HG02610 (cell line): ENCODE measurements around the gene LRRC36.

ENCODE experiments used
- ATAC-seq: cut with Tn5 transposase; IDR thresholded peaks from one replicate; pipeline ENCODE4 v1.9.1; 2021; ENCODE audit warnings: mild to moderate bottlenecking, moderate library complexity; ENCODE audit not compliant: unreplicated experiment

LRRC36 gene, protein sequence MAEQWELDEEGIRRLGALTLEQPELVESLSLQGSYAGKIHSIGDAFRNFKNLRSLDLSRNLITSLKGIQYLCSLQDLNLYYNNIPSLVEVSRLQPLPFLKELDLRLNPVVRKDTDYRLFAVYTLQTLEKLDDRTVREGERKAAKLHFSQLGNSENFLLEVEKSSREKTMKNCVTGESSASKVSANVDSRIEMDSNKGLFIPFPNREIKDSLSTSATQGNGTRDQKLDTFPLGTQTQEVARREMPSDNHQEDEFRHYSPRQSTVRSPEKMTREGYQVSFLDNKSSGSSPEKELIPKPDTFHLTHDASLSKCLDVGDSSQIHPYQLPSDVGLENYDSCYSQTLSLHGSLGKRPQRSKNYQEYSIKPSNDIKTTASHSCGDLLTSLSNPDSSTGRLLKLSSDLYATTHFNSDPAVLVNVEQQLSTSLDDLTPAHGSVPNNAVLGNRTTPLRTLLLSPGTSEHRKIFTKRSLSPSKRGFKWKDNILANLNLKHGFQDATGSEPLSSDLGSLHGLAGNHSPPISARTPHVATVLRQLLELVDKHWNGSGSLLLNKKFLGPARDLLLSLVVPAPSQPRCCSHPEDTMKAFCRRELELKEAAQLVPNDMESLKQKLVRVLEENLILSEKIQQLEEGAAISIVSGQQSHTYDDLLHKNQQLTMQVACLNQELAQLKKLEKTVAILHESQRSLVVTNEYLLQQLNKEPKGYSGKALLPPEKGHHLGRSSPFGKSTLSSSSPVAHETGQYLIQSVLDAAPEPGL

DNA sequence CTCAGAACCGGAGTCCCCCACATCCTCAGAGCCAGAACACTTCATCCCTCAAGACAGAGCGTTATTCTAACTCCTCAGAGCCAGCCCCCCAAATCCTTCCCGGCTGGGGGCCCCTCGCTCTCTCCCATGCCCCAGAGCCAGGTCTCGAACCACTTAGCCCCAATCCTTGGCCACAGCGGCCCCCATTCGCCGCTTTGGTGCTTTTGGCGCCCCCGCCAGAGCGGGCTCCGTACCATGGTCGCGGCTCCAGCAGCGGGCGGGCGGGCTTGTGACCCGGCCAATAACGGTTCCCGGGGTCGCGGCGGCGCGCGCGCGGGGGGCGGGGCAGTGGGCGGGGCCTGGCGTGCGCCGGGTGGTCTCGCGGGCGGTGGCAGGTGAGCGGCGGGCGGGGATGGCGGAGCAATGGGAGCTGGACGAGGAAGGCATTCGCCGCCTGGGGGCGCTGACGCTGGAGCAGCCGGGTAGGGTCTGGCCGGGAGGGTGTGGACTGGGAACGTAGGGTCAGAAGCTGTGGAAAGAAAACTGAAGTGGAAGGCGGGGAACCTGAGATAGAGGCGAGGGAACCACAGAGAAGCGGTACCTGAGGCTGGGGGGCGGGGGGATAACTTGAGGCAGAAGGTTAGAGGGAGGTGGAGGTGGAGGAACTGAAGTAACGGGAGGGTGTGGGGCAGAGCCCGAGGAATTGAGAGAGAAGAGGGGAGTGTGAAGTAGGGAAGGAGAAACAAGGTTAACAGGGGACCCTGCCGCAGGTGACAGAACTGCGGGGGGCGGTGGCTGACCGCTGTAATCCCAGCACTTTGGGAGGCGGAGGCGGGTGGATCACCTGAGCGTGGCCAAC lies at the start of gene LRRC36, which contains the start of gene KCTD19:
Gene LRRC36, plus strand, starts transcription at position 344 of the 838 bp plus-strand sequence. Its CDS starts 48 bp downstream, at position 392.
Gene KCTD19, minus strand, starts transcription at position 270 of the 838 bp plus-strand sequence. Its CDS starts 34 bp downstream, at position 236.
- no peak for ATAC-seq

DNA sequence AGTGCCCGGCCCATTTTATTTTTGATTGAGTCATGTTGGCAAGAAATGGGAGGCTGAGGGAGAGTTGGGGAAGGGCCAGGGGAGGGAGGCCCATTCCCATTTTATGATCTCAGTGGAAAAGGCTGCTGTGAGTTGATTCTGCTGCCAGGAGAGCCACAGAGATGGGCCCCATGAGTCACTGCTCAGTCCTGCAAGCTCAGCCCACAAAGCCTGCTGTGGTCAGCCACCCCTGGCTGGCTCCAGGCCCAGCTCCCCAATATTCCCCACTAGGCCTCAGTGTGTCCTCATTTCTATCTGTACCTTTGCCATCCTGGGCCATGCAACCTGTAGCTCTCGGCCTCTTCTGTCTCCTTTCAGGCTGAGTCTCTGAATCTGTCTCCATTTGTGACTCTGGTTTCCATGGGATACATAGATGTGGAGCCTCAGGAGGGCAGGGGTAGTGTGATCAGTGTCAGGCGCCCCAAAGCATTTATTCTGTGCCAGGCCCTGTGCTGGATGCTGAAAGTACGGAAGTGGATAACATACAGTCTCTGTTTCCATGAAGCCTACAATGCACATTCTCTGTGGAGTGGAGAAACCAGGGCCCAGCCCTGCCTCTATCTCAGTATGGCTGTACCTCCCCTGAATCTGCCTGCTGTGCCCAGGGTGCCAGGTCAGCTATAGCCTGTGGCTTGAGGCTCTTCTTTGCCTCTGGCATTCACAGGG lies 49.2 kb upstream of the LRRC36 start:
- no peak for ATAC-seq

DNA sequence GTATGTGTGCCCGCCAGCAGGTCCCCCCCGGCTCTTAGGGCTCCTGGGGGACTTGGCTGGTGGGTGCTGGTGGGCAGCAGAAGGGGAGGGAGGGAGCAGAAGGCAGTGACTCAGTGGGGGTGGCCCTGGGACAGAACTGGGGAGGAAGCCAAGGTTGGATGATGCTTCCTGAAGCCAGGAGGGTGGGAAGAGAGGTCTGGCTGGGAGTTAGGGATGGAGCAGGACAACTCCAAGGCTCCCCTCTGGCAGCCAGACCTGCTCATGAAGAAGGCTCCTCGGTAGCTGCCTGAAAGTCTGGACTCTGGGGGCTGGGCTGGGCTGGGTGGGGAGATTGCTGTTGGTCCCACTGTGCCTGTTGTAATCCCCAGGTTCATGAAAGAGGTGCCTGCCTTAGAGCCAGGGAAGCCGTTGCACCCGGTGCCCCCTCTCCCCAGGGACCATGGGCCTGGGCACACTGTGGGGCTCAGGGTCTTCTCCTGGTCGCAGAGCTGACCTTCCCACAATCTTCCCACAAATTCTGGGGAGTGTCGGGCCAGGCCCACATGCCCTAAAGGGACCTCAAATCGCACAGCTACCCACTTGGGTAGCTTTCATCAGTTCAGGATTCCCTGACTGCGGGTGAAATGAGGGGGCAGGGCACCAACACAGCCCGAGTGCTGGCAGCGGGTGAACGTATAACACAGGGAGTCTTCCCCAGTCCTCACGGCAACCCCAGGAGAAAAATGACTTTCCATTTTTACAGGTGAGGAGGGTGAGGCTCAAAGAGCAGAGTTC lies 48.4 kb upstream of the LRRC36 start:
- ATAC-seq: no peak

DNA sequence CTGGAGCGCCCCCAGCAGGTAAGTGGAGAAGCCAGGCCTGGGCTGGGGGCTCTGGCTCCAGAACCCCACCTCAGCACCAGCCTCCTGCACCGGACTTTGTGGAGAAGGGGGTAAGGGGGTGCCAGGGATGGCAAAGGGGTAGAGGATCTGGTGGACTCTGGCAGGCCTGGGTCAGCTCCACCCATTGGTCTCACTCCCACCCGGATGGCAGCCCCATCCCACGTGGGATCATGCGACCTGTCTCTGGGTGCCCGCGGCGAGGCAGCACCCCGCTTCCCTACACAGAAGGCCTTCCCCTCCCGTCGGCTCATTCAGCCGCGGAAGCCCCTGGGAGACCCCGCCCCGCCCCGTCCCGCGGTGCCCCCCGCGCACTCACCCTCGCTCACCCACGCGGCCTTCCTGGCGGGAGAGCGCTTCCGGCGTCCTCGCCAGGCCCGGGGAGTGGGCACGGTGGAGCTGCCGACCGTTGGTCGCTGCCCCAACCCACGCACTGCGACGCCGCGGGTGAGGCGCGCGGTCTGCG lies 47.8 kb upstream of the LRRC36 start:
- ATAC-seq: peak; percentile 20

DNA sequence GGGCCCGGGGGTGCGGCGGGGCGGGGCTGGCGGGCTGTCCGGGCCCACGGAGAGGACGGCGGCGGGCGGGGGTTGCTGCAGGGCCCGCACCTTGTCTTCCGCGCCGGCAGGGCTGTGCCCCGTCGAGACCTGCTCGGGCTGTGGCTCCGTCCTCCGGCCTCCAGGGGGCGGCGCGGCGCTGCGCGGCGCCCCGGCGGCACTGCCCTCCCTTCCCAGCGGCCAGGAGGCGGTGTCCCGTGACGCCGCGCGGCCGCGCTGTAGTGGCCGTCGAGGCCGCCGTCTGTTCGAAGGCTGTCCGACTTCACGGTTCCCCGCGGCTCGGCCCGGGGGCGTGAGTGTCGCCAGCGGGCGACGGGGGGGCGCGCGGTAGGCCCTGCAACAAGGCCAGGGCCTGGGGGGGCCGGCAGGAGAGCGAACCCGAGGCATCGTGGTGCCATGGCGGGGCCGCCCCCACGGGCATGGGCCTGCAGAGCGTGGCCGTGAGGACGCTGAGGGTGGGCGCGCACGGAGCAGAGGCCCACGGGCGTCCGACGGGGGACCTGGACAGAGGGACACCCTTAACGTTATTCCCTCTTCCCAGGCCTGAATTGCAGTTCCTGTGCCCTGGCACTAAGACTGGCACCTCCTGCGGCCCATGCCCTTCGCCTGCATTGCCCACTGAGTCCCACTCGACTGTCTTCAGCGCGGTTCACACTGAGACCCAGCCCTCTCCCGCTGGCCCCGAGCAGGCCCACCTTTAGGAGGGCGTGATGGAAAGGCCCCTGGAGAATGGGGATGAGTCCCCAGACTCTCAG lies 47.1 kb upstream of the LRRC36 start, which contains the start of gene PLEKHG4:
Gene PLEKHG4, plus strand, starts transcription at position 237 of the 794 bp plus-strand sequence. Its CDS starts 513 bp downstream, at position 750.
- peak; percentile 80 for ATAC-seq

DNA sequence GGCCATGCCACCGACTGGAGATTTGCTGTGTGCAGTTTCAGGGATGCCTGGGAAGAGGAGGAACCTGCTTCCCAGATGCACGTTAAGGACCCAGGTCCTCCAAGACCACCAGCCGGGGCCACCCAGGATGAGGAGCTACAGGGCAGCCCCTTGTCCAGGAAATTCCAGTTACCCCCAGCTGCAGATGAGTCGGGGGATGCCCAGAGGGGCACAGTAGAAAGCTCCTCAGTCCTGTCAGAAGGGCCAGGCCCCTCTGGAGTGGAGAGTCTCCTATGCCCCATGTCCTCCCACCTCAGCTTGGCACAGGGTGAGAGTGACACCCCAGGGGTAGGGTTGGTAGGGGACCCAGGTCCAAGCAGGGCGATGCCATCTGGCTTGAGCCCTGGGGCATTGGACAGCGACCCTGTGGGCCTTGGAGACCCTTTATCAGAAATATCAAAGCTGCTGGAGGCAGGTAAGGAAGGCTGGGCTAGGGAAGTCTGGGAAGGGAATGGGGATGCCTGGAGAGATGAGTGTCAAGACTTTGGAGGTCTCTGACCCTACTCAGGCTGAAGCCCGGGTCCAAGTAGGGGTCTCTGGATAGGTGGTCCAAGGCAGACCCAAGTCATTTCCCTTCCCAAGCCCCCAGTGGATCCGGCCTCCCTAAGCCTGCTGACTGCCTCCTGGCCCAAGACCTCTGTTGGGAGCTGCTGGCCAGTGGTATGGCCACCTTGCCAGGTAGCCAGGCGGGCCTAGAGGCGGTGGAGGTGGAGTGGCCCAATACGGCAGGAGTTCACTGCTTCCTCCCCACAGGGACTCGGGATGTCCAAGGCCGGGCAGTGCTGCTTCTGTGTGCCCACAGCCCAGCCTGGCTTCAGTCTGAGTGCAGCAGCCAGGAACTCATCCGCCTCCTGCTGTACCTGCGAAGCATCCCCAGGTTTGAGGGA lies 46.3 kb upstream of the LRRC36 start:
- ATAC-seq: no peak

DNA sequence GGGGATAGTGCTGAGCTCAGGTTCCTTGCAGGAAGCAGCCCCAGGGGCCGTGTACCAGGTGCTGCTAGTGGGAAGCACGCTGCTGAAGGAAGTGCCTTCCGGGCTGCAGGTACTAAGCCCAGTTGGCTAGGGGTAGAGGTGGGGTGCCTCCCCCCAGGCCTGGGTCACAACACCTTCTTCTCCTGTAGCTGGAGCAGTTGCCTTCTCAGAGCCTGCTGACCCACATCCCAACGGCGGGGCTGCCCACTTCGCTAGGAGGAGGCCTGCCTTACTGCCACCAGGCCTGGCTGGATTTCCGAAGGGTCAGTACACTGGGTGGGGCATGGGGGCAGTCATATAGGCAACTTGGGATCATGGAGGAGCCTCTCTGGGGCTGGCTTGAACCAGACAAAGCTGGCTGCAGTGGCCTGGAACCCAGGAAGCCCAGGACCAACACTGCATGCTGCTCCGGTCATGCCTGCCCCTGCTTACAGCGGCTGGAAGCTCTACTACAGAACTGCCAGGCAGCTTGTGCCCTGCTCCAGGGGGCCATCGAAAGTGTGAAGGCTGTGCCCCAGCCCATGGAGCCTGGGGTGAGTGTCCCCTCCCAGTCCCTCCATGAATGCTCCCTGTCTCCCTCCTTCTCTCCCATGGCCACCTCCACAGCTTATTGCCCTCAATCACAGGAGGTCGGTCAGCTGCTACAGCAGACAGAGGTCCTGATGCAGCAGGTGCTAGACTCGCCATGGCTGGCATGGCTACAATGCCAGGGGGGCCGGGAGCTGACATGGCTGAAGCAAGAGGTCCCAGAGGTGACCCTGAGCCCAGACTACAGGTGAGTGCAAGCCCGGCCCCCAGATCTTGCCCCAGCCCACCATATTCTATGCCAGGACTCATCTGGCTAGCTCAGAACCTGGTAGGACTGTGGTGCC lies 44.8 kb upstream of the LRRC36 start:
- no peak for ATAC-seq

DNA sequence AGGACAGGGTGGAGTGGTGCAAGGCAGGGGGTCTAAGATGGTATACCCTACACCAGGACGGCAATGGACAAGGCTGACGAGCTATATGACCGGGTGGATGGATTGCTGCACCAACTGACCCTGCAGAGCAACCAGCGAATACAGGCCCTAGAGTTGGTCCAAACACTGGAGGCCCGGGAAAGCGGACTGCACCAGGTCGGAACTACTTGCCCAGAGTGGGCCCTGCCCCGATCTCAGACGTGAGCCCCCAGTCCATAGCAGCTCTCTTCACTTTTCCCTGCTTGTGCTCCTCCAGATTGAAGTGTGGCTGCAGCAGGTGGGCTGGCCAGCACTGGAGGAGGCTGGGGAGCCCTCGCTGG lies 44.2 kb upstream of the LRRC36 start:
- no peak for ATAC-seq

DNA sequence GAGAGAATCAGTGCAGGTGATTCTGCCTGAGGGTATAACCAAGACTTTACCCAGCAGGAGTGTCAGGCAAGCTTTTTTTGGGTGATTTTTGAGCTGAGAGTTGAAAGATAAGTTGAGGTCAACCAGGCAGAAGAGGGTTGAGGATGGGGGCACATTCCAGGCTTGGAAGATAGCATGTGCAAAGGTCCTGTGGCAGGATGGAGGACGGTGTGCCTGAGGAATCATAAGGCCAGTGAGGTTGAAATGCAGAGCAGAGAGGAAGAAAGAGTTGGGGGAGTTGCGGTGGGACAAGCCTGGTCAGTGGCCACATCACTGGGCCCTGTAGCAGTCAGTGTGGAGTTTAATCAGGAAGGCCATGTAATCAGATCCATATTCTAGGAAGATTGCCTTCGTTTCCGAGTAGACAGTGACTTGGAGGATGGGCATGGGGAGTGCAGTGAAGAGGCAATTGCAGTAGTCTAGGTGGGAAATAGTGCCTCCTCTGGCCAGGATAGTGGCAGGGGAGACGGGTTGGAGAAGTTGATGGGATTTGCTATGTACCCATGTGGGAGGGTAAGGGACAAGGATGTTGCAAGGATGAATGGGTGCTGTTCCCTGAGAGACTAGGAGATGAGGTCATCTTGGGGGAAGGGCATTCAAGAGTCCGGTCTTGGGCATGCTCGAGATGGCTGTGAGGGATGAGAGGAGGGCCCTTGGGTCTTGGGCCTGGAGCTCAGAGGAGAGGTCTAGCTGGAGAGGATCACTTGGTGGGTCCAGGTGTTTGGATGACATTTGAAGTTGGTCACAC lies 43.4 kb upstream of the LRRC36 start:
- no peak for ATAC-seq

DNA sequence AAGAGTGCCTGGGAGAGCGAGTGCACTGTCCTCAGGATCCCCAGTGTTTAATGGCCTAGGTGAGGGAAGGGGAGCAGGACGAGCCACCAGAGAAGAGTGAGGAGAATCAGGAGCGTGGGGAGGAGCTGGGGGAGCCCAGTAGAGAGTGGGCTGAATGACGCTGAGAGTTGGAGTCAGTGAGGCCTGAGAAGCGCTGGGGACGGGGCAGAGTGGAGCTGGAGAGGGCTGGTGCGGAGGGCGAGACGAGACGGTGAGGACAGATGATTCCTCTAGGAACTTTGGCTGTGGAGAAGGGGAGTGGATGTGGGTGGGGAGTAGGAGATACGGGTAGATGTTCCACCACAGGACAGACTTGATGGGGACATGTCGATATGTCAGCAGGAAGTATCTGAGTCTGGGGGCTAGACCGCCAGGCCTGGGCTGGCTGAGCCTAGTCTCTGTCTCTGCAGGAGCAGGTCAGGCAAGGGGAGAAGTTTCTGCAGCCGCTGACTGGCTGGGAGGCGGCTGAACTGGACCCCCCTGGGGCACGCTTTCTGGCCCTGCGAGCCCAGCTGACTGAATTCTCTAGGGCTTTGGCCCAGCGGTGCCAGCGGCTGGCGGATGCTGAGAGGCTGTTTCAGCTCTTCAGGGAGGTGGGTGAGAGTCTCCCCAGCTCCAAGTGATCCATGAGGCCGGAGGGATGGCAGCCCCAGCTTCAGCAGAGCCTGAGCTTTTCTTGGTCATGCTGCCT lies 42.6 kb upstream of the LRRC36 start:
- no peak for ATAC-seq

DNA sequence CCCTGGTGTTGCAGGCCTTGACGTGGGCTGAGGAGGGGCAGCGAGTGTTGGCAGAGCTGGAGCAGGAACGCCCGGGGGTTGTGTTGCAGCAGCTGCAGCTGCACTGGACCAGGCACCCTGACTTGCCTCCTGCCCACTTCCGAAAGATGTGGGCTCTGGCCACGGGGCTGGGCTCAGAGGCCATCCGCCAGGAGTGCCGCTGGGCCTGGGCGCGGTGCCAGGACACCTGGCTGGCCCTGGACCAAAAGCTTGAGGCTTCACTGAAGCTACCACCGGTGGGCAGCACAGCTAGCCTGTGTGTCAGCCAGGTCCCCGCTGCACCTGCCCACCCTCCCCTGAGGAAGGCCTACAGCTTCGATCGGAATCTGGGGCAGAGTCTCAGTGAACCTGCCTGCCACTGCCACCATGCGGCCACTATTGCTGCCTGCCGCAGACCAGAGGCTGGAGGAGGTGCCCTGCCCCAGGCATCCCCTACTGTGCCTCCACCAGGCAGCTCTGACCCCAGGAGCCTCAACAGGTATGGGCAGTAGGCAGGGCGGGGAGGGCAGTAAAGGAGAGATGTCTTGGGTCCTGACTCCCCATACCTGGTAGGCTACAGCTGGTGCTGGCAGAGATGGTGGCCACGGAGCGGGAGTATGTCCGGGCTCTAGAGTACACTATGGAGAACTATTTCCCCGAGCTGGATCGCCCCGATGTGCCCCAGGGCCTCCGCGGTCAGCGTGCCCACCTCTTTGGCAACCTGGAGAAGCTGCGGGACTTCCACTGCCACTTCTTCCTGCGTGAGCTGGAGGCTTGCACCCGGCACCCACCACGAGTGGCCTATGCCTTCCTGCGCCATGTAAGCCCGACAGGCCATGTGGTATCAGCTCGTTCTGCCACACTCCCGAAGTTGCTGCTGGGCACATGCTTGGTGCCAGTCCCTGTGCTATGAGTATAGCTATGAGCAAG lies 41.6 kb upstream of the LRRC36 start:
- ATAC-seq: no peak

DNA sequence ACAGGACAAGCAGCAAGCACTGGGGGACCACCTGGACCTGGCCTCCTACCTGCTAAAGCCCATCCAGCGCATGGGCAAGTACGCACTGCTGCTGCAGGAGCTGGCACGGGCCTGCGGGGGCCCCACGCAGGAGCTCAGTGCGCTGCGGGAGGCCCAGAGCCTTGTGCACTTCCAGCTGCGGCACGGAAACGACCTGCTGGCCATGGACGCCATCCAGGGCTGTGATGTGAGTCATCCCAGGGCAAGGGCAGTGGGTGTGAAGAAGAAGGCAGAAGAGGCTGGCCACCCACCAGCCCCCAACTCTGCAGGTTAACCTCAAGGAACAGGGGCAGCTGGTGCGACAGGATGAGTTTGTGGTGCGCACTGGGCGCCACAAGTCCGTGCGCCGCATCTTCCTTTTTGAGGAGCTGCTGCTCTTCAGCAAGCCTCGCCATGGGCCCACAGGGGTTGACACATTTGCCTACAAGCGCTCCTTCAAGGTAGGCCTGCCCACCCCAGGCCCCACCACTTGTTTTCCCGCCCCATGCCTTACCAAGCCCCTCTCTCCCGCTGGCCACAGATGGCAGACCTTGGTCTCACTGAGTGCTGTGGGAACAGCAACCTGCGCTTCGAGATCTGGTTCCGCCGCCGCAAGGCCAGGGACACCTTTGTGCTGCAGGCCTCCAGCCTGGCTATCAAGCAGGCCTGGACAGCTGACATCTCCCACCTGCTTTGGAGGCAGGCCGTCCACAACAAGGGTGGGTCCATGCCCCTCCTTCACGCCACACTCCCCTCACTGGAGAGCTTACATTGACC lies 40.0 kb upstream of the LRRC36 start:
- no peak for ATAC-seq

DNA sequence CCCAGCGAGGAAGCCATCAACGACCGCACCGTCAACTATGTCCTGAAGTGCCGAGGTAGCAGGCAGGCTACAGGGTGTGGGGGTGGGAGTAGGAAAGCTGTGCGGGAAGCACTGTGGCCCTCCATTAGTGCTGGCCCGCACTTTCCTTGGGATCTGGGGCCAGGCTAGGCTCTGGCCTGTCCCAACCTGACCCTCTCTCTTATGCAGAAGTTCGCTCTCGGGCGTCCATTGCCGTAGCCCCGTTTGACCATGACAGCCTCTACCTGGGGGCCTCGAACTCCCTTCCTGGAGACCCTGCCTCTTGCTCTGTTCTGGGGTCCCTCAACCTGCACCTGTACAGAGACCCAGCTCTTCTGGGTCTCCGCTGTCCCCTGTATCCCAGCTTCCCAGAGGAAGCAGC lies 38.7 kb upstream of the LRRC36 start:
- ATAC-seq: no peak
